SKM-1 treated with dmso at 0.1 percent for 144 hours (cell line): ENCODE data around the gene TTC23.

Source experiments
- DNase-seq: peaks from one replicate; lab custom pipeline; 2025; ENCODE audit not compliant: unreplicated experiment; lab: John Stamatoyannopoulos, UW

TTC23 gene

GRCh38 chr15:99139276-99139675, 110.1 kb downstream of the TTC23 start:
- no peak for DNase-seq

GRCh38 chr15:99138491-99138982, 110.8 kb downstream of the TTC23 start:
- DNase-seq, result no peak

- DNase-seq, result no peak
Measured at GRCh38 chr15:99137877-99138276, 111.5 kb downstream of the TTC23 start.

GRCh38 chr15:99137111-99137546, 112.3 kb downstream of the TTC23 start:
- DNase-seq, result no peak

- no peak for DNase-seq
Measured at GRCh38 chr15:99135194-99135593, 114.2 kb downstream of the TTC23 start.

- DNase-seq, result no peak
Measured at GRCh38 chr15:99134317-99134821, 115.0 kb downstream of the TTC23 start.

GRCh38 chr15:99132634-99133287, 116.6 kb downstream of the TTC23 start:
- no peak for DNase-seq

GRCh38 chr15:99132122-99132521, 117.3 kb downstream of the TTC23 start:
- no peak for DNase-seq

- no peak for DNase-seq
Measured at GRCh38 chr15:99131441-99132023, 117.8 kb downstream of the TTC23 start.

- DNase-seq, result no peak
Measured at GRCh38 chr15:99130765-99131440, 118.5 kb downstream of the TTC23 start.

GRCh38 chr15:99130314-99130713, 119.1 kb downstream of the TTC23 start:
- DNase-seq, result no peak

- no peak for DNase-seq
Measured at GRCh38 chr15:99129644-99130043, 119.7 kb downstream of the TTC23 start.

GRCh38 chr15:99128411-99128810, 121.0 kb downstream of the TTC23 start:
- DNase-seq, result no peak

GRCh38 chr15:99127773-99128172, 121.6 kb downstream of the TTC23 start:
- no peak for DNase-seq

- DNase-seq, result no peak
Measured at GRCh38 chr15:99126930-99127329, 122.5 kb downstream of the TTC23 start.

GRCh38 chr15:99126131-99126588, 123.2 kb downstream of the TTC23 start:
- DNase-seq, result no peak

- DNase-seq, result no peak
Measured at GRCh38 chr15:99125061-99125891, 124.1 kb downstream of the TTC23 start.

GRCh38 chr15:99124641-99125040, 124.7 kb downstream of the TTC23 start:
- no peak for DNase-seq

- DNase-seq, result peak; percentile 77
Measured at GRCh38 chr15:99123713-99124451, 125.5 kb downstream of the TTC23 start.
